Measurements from ENCODE around the gene MED27. TPM values are rescaled to one million over a fixed set of nuclear protein-coding genes. Genes with fewer than 3 reads are reported as not detected.

MED27 gene
- total RNA-seq, 1 donor from 2014 or later = 45.0 TPM

DNA sequence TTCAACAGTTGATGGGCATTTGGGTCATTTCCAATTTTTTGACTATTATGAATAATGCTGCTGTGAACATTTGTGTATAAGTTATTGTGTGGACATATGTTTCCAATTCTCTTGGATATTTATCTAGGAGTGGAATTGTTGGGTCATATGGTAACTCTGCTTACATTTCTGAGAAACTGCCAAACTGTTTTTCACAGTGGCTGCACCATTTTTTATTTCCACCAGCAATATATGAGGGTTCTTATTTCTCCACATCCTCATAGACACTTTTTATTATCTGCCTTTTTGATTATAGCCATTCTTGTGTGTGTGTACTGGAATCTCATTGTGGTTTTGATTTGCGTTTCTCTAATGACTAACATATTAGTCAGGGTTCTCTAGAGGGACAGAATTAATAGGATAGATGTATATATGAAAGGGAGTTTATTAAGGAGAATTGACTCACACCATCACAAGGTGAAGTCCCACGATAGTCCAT is 14.7 kb upstream of the MED27 start:
- Mint-ChIP-seq H3K4me3 (ENCODE audit: unreplicated experiment) (no peak overlapping the region), H3K27me3 (ENCODE audit: unreplicated experiment) (peaks cover 6% of the 10 kb centered on the region), H3K9me3 (ENCODE audit: unreplicated experiment) (peaks cover 4% of the 10 kb centered on the region), H3K36me3 (ENCODE audit: unreplicated experiment) (peaks cover 11% of the 10 kb centered on the region), H3K27ac (ENCODE audit: unreplicated experiment) (no peak overlapping the region), H3K4me1 (ENCODE audit: low read depth, unreplicated experiment) (no peaks in the 10 kb centered on the region)
- TF ChIP-seq, protein P1, sequence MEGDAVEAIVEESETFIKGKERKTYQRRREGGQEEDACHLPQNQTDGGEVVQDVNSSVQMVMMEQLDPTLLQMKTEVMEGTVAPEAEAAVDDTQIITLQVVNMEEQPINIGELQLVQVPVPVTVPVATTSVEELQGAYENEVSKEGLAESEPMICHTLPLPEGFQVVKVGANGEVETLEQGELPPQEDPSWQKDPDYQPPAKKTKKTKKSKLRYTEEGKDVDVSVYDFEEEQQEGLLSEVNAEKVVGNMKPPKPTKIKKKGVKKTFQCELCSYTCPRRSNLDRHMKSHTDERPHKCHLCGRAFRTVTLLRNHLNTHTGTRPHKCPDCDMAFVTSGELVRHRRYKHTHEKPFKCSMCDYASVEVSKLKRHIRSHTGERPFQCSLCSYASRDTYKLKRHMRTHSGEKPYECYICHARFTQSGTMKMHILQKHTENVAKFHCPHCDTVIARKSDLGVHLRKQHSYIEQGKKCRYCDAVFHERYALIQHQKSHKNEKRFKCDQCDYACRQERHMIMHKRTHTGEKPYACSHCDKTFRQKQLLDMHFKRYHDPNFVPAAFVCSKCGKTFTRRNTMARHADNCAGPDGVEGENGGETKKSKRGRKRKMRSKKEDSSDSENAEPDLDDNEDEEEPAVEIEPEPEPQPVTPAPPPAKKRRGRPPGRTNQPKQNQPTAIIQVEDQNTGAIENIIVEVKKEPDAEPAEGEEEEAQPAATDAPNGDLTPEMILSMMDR (IDR thresholded peaks at IDR 0.05; ENCODE audit: partially characterized antibody, unreplicated experiment) = no peak
- no peak for DNase-seq

DNA sequence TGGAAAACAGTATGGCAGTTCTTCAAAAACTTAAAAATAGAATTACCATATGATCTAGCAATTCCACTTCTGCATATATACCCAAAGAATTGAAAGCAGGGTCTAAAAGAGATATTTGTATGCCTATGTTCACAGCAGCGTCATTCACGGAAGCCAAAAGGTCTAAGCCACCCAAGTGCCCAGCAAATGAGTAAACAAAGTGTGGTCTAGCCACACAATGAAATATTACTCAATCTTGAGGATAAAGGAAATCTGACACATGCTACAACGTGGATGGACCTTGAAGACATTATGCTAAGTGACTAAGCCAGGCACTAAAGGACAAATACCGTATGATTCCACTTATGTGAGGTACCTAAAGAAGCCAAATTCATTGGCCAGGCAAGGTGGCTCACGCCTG is 11.1 kb upstream of the MED27 start:
- Mint-ChIP-seq H3K36me3 (ENCODE audit: unreplicated experiment) (peaks cover 1% of the 10 kb centered on the region), H3K4me1 (ENCODE audit: low read depth, unreplicated experiment) (peaks cover 2% of the 10 kb centered on the region), H3K9me3 (ENCODE audit: unreplicated experiment) (peaks cover 3% of the 10 kb centered on the region), H3K4me3 (ENCODE audit: unreplicated experiment) (no peak overlapping the region), H3K27me3 (ENCODE audit: unreplicated experiment) (peaks cover under 1% of the 10 kb centered on the region), H3K27ac (ENCODE audit: unreplicated experiment) (no peak overlapping the region)
- TF ChIP-seq, protein P1 (IDR thresholded peaks at IDR 0.05; ENCODE audit: partially characterized antibody, unreplicated experiment) = no peak
- no peak for DNase-seq

DNA sequence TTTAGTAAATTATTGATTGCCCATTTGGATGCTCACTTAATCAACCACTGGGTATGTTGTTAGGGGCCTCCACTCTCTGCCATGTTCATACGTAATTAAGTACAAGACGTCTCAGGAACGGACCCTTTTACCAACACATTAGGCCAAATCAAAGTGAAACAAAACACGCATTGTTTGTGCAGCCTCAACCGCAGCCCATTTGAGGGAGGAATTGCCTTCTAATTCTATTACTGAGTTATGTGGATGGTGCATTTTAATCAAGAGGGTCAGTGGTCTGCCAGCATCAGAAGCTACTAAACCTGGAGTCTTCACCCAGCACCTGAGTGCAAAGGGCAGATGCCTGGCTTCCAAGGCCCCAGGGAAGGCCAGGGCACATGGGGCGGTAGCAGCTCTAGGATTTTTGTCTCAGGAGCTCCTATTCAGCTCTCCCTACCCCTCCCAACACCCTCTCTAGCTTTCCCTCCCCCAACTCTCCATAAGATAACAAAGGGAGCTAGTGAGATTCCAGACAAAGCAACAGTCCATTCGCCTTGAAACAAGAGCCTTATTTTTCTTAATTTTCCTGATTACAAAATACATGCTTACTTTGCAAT is 7.9 kb upstream of the MED27 start:
- H3K4me3 Mint-ChIP-seq (ENCODE audit: unreplicated experiment) = no peak overlapping the region
- DNase-seq = no peak
- TF ChIP-seq, protein P1 (IDR thresholded peaks at IDR 0.05; ENCODE audit: partially characterized antibody, unreplicated experiment) = no peak
- no peaks in the 10 kb centered on the region for H3K36me3 Mint-ChIP-seq (ENCODE audit: unreplicated experiment)
- peaks cover 3% of the 10 kb centered on the region for H3K9me3 Mint-ChIP-seq (ENCODE audit: unreplicated experiment)
- no peak overlapping the region for H3K27ac Mint-ChIP-seq (ENCODE audit: unreplicated experiment)
- H3K4me1 Mint-ChIP-seq (ENCODE audit: low read depth, unreplicated experiment) = peaks cover 2% of the 10 kb centered on the region
- H3K27me3 Mint-ChIP-seq (ENCODE audit: unreplicated experiment) = no peaks in the 10 kb centered on the region

DNA sequence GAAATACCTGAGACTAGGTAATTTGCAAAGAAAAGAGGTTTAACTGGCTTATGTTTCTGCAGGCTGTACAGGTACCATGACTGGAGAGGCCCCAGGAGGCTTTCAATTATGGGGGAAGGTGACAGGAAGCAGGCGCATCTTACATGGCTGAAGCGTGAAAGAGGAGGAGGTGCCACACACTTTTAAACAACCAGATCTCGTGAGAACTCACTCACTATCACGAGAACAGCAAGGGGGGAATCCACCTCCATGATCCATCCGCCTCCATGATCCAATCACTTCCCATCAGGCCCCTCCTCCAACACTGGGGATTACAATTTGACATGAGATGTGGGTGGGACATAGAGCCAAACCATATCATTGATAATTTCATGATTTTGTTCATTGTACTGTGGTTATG is 2.5 kb upstream of the MED27 start:
- no peak overlapping the region for H3K27ac Mint-ChIP-seq (ENCODE audit: unreplicated experiment)
- TF ChIP-seq, protein P1 (IDR thresholded peaks at IDR 0.05; ENCODE audit: partially characterized antibody, unreplicated experiment) = no peak

DNA sequence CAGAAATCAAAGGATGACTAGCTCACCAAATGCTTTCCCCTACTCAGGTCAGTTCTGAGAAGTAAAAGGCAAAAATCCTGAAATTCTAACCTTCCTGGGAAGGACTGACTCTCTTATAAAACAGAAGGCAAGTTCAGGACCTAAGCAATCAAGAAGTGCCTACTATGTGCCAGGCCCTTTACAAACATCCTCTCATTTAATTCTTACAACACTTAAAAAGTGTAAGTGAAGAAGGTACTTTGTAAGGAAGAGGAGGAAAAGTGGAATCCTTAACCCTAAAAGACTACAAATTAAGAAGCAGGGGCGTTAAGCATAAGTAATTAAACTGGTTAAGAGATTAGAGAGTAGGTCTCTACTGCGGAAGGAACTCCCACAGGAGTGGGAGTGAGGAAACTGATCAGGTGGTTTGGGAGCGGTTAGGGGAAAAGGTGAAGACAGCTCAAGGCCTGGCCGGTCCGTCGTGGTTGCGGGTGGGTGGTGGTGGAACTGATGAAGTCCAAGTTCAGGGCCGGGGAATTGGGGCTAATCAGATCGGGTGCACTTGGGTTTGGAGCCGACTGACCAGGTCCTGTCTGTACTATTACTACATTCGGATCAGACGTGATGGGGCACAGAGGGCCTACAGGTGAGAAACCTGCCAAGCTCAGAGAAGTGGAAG is 839 bp downstream of the MED27 start:
- DNase-seq = no peak
- H3K9me3 Mint-ChIP-seq (ENCODE audit: unreplicated experiment) = peaks cover 2% of the 10 kb centered on the region
- H3K27me3 Mint-ChIP-seq (ENCODE audit: unreplicated experiment) = peaks cover 4% of the 10 kb centered on the region
- TF ChIP-seq, protein P1 (IDR thresholded peaks at IDR 0.05; ENCODE audit: partially characterized antibody, unreplicated experiment) = no peak
- H3K4me3 Mint-ChIP-seq (ENCODE audit: unreplicated experiment) = peak overlapping the region; percentile 99
- H3K27ac Mint-ChIP-seq (ENCODE audit: unreplicated experiment) = peak overlapping the region; percentile 81
- no peaks in the 10 kb centered on the region for H3K36me3 Mint-ChIP-seq (ENCODE audit: unreplicated experiment)
- peaks cover 21% of the 10 kb centered on the region for H3K4me1 Mint-ChIP-seq (ENCODE audit: low read depth, unreplicated experiment)

More for the DNA sequence above, 2.5 kb upstream of the MED27 start:
- Mint-ChIP-seq H3K4me3 (ENCODE audit: unreplicated experiment) (no peak overlapping the region), H3K9me3 (ENCODE audit: unreplicated experiment) (peaks cover 2% of the 10 kb centered on the region), H3K27me3 (ENCODE audit: unreplicated experiment) (peaks cover 4% of the 10 kb centered on the region), H3K4me1 (ENCODE audit: low read depth, unreplicated experiment) (peaks cover 15% of the 10 kb centered on the region), H3K36me3 (ENCODE audit: unreplicated experiment) (no peaks in the 10 kb centered on the region)
- DNase-seq = no peak

Data from glutamatergic neuron (in vitro differentiated cells).